ENCODE data around the gene ZC3H6. TPM values are rescaled to one million over a fixed set of nuclear protein-coding genes. Genes with fewer than 3 reads are reported as not detected.
A peak's percentile ranks its signal among the peaks of the same experiment; 100 is the strongest.
"Not testable (repeated sequence)": the region's sequence is repeated elsewhere in the genome, so short reads cannot be mapped to it uniquely, and the experiment has no call there.

ZC3H6 gene
- total RNA-seq, 1 donor from 2014 or later = 7.3 TPM

GRCh38 chr2:112276954-112277353 lies 1.6 kb downstream of the ZC3H6 start:
- Mint-ChIP-seq H3K4me1 (peaks cover 17% of the 10 kb centered on the region), H3K27me3 (ENCODE audit: low read depth) (no peaks in the 10 kb centered on the region), H3K27ac (ENCODE audit: unreplicated experiment) (no peak overlapping the region), H3K9me3 (no peaks in the 10 kb centered on the region), H3K4me3 (peak overlapping the region; percentile 98), H3K36me3 (ENCODE audit: low read depth) (no peaks in the 10 kb centered on the region)
- no peak for DNase-seq (ENCODE audit: low read depth, low spot score)
- TF ChIP-seq, protein P1, sequence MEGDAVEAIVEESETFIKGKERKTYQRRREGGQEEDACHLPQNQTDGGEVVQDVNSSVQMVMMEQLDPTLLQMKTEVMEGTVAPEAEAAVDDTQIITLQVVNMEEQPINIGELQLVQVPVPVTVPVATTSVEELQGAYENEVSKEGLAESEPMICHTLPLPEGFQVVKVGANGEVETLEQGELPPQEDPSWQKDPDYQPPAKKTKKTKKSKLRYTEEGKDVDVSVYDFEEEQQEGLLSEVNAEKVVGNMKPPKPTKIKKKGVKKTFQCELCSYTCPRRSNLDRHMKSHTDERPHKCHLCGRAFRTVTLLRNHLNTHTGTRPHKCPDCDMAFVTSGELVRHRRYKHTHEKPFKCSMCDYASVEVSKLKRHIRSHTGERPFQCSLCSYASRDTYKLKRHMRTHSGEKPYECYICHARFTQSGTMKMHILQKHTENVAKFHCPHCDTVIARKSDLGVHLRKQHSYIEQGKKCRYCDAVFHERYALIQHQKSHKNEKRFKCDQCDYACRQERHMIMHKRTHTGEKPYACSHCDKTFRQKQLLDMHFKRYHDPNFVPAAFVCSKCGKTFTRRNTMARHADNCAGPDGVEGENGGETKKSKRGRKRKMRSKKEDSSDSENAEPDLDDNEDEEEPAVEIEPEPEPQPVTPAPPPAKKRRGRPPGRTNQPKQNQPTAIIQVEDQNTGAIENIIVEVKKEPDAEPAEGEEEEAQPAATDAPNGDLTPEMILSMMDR (conservative IDR thresholded peaks at IDR 0.05) = no peak

GRCh38 chr2:112277596-112278220 lies 2.3 kb downstream of the ZC3H6 start:
- Mint-ChIP-seq H3K27me3 (ENCODE audit: low read depth) (no peaks in the 10 kb centered on the region), H3K36me3 (ENCODE audit: low read depth) (no peaks in the 10 kb centered on the region), H3K4me3 (peak overlapping the region; percentile 64), H3K27ac (ENCODE audit: unreplicated experiment) (no peak overlapping the region), H3K4me1 (peaks cover 15% of the 10 kb centered on the region), H3K9me3 (no peaks in the 10 kb centered on the region)
- TF ChIP-seq, protein P1 (conservative IDR thresholded peaks at IDR 0.05) = no peak
- no peak for DNase-seq (ENCODE audit: low read depth, low spot score)

DNA sequence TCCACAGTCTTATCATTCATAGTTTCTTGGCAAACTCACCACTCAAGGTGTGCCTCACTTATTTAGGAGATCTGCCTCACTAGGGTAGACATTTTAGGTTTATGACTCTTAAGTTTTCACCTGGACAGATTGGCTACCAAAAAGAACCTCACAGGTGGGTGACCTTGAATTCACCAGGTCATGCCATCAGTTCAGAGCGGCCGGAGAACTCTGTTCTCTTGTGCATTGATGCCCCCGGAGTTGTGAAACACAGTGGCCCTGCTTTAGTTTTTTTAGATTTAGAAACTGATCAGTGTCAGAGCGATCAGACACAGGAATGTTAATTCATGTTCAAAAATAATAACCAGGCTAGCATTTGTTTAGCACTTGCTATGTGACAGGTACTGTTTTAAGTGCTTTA lies 6.7 kb downstream of the ZC3H6 start:
- not testable (repeated sequence) for H3K36me3 Mint-ChIP-seq (ENCODE audit: low read depth); H3K4me3 Mint-ChIP-seq; H3K27ac Mint-ChIP-seq (ENCODE audit: unreplicated experiment); H3K27me3 Mint-ChIP-seq (ENCODE audit: low read depth); DNase-seq (ENCODE audit: low read depth, low spot score); H3K9me3 Mint-ChIP-seq; H3K4me1 Mint-ChIP-seq

GRCh38 chr2:112283535-112283934 lies 8.1 kb downstream of the ZC3H6 start:
- not testable (repeated sequence) for H3K27me3 Mint-ChIP-seq (ENCODE audit: low read depth); H3K36me3 Mint-ChIP-seq (ENCODE audit: low read depth); H3K27ac Mint-ChIP-seq (ENCODE audit: unreplicated experiment); H3K9me3 Mint-ChIP-seq; H3K4me3 Mint-ChIP-seq; H3K4me1 Mint-ChIP-seq; DNase-seq (ENCODE audit: low read depth, low spot score)

- DNase-seq (ENCODE audit: low read depth, low spot score) = no peak
- Mint-ChIP-seq H3K36me3 (ENCODE audit: low read depth) (no peaks in the 10 kb centered on the region), H3K4me3 (no peak overlapping the region), H3K4me1 (peaks cover 5% of the 10 kb centered on the region), H3K9me3 (no peaks in the 10 kb centered on the region), H3K27ac (ENCODE audit: unreplicated experiment) (no peak overlapping the region), H3K27me3 (ENCODE audit: low read depth) (no peaks in the 10 kb centered on the region)
- TF ChIP-seq, protein P1 (conservative IDR thresholded peaks at IDR 0.05) = no peak
Observed at GRCh38 chr2:112290088-112290487, 14.7 kb downstream of the ZC3H6 start.

GRCh38 chr2:112290648-112291047 lies 15.3 kb downstream of the ZC3H6 start:
- TF ChIP-seq, protein P1 (conservative IDR thresholded peaks at IDR 0.05) = no peak
- DNase-seq (ENCODE audit: low read depth, low spot score) = no peak
- peaks cover 5% of the 10 kb centered on the region for H3K4me1 Mint-ChIP-seq
- H3K4me3 Mint-ChIP-seq = no peak overlapping the region
- H3K36me3 Mint-ChIP-seq (ENCODE audit: low read depth) = no peaks in the 10 kb centered on the region
- no peaks in the 10 kb centered on the region for H3K27me3 Mint-ChIP-seq (ENCODE audit: low read depth)
- no peaks in the 10 kb centered on the region for H3K9me3 Mint-ChIP-seq
- H3K27ac Mint-ChIP-seq (ENCODE audit: unreplicated experiment) = no peak overlapping the region

Measured in neural crest cell (in vitro differentiated cells).